HFF-Myc (cell line): ENCODE measurements around the gene DLK1.

Source experiments
- DNase-seq: peaks from one replicate; pipeline ENCODE4 v3.0.0-alpha.2; 2011; ENCODE audit warnings: low read depth; ENCODE audit errors: extremely low read depth
- H3K4me3 ChIP-seq: replicated peaks from 2 replicates; pipeline ENCODE4 v1.5.1; 2011; ENCODE audit warnings: low read depth, mild to moderate bottlenecking, control low read depth, low read length
- CTCF ChIP-seq: IDR thresholded peaks from 2 replicates; pipeline ENCODE4 v1.5.1; 2012; ENCODE audit warnings: mild to moderate bottlenecking, low read depth, low read length, control low read depth; ENCODE audit errors: missing control alignments

DLK1 gene

GRCh38 chr14:100726550-100727085 lies at the start of gene DLK1:
Gene DLK1, plus strand, starts transcription at chr14:100726892. Its CDS starts 177 bp downstream, at chr14:100727069.
- H3K4me3 ChIP-seq = no peak within 1 kb of the TSS
- no peak for DNase-seq

GRCh38 chr14:100677152-100677551 lies 49.5 kb upstream of the DLK1 start:
- no peak for DNase-seq
- H3K4me3 ChIP-seq = no peak overlapping the region
- no peak for TF ChIP-seq CTCF

More at GRCh38 chr14:100726550-100727085, at the start of gene DLK1:
- TF ChIP-seq CTCF = no peak

- peak; percentile 94 for DNase-seq
Observed at GRCh38 chr14:100677554-100678468, 48.9 kb upstream of the DLK1 start.

GRCh38 chr14:100678469-100678828 lies 48.2 kb upstream of the DLK1 start:
- DNase-seq = peak; percentile 85
- no peak for TF ChIP-seq CTCF
- H3K4me3 ChIP-seq = no peak overlapping the region

More at GRCh38 chr14:100677554-100678468, 48.9 kb upstream of the DLK1 start:
- no peak for TF ChIP-seq CTCF
- H3K4me3 ChIP-seq = no peak overlapping the region

GRCh38 chr14:100679153-100679552 lies 47.5 kb upstream of the DLK1 start:
- TF ChIP-seq CTCF = no peak
- no peak for DNase-seq
- no peak overlapping the region for H3K4me3 ChIP-seq

GRCh38 chr14:100679707-100680438 lies 46.8 kb upstream of the DLK1 start:
- no peak overlapping the region for H3K4me3 ChIP-seq
- DNase-seq = peak; percentile 80
- peak; percentile 29 for TF ChIP-seq CTCF
